AG04450 (cell line): ENCODE measurements around the gene REV3L. TPM values are rescaled to one million over a fixed set of nuclear protein-coding genes. Genes with fewer than 3 reads are reported as not detected.

ENCODE experiments used
- CTCF ChIA-PET: fragments of 300-600, 350-600 bp; formaldehyde crosslinking; extraction: SDS; loops from one replicate; lab custom pipeline; 2022; ENCODE audit warnings: antibody characterized with exemption, inconsistent platforms; lab: Charles Lee
- POLR2A ChIA-PET: fragments of 350-600 bp; formaldehyde crosslinking; extraction: SDS; loops from one replicate; lab custom pipeline; 2021; ENCODE audit warnings: antibody characterized with exemption, inconsistent platforms; lab: Yijun Ruan, JAX
- DNase-seq: peaks from one replicate; pipeline ENCODE4 v3.0.0-alpha.2; 2011; ENCODE audit warnings: low read depth, low spot score
- H3K27ac ChIP-seq: one replicate; pipeline ENCODE4 v1.5.1; 2012; ENCODE audit warnings: low read depth, low read length, control low read depth
- H3K27me3 ChIP-seq: one replicate; pipeline ENCODE4 v1.6.0; 2012; ENCODE audit warnings: low read length; ENCODE audit not compliant: control insufficient read depth, insufficient read depth
- H3K4me3 ChIP-seq: 2 replicates; pipeline ENCODE4 v1.5.1; 2011; ENCODE audit warnings: mild to moderate bottlenecking, low read depth, low read length, control low read depth
- H3K9me3 ChIP-seq: 2 replicates; pipeline ENCODE4 v1.5.1; 2012; ENCODE audit warnings: low read length; ENCODE audit not compliant: control insufficient read depth, insufficient read depth
- polyA plus RNA-seq: library from polyadenylated mRNA; depleted of rRNA; stranded (reverse); fragments of >200 nt; gene quantifications from 2 replicates; pipeline ENCODE4 v1.2.3, GENCODE V29; 2011
- TF ChIP-seq, protein P1 (sequence below): IDR thresholded peaks from 2 replicates; pipeline ENCODE4 v1.5.1; 2011; ENCODE audit warnings: low read depth, low read length, control low read depth, inconsistent platforms

The REV3L gene
- polyA plus RNA-seq, 1 experiment: 38.4 TPM

DNA sequence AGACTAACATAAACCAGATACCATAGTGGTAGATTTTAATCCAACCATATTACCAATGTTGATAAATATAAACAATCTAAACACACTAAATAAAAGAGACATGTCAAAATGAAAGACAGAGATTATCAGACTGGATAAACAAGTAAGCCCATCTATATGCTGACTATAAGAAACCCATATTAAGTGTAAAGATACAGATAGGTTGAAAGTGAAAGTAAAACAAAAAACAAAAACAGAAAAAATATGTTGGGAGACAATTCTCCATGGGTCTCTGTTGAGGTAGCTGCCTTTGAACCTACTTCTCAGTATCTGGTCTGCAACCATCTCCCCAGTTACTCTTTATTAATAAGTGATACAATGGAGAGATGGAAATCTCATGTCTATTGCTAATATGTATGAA lies 21.2 kb downstream of the REV3L start:
- Histone ChIP-seq H3K9me3 (no peaks in the 10 kb centered on the region; the same call in 1 of the 2 replicates), H3K4me3 (no peak overlapping the region), H3K27ac (no peak overlapping the region), H3K27me3 (no peaks in the 10 kb centered on the region)
- ChIA-PET CTCF (no interaction called here), POLR2A (no interaction called here)
- DNase-seq: no peak
- TF ChIP-seq, protein P1, sequence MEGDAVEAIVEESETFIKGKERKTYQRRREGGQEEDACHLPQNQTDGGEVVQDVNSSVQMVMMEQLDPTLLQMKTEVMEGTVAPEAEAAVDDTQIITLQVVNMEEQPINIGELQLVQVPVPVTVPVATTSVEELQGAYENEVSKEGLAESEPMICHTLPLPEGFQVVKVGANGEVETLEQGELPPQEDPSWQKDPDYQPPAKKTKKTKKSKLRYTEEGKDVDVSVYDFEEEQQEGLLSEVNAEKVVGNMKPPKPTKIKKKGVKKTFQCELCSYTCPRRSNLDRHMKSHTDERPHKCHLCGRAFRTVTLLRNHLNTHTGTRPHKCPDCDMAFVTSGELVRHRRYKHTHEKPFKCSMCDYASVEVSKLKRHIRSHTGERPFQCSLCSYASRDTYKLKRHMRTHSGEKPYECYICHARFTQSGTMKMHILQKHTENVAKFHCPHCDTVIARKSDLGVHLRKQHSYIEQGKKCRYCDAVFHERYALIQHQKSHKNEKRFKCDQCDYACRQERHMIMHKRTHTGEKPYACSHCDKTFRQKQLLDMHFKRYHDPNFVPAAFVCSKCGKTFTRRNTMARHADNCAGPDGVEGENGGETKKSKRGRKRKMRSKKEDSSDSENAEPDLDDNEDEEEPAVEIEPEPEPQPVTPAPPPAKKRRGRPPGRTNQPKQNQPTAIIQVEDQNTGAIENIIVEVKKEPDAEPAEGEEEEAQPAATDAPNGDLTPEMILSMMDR: no peak

DNA sequence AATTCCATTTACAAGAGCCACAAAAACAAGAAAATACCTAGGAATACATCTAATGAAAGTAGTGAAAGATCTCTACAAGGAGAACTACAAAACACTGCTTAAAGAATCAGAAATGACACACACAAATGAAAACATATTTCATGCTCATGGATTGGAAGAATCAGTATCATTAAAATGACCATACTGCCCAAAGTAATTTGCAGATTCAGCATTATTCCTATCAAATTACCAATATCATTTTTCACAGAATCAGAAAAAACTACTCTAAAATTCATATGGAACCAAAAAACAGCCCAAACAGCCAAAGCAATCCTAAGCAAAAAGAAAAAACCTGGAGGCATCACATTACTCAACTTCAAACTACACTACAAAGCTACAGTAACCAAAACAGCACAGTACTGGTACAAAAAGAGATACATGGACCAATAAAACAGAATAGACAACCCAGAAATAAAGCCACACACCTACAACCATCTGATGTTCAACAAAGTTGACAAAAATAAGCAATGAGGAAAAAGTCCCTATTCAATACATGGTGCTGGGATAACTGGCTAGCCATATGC lies 24.3 kb downstream of the REV3L start:
- TF ChIP-seq, protein P1: no peak
- CTCF ChIA-PET: no interaction called here
- no peak for DNase-seq
- POLR2A ChIA-PET: no interaction called here
- Histone ChIP-seq H3K27me3 (no peaks in the 10 kb centered on the region), H3K27ac (no peak overlapping the region), H3K4me3 (no peak overlapping the region), H3K9me3 (no peaks in the 10 kb centered on the region; the same call in 1 of the 2 replicates)

DNA sequence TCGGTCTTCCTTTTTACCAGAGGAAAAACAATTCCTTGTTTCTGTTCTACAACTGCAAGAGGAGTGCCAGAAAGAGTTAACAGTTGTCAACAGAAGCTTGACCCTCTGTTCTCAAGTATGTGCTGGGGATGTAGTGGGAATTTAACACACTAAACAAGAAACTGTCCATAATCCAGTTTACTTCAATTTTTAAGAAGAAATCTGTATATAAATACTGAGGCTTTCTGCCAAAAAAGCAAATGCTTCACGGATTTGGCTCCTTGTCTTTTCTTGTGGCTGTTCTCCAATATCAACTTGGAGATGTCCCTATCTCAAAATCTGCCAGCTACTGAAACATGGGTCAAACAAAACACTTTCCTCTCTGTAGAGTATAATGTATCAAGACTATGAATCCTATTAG lies 26.8 kb downstream of the REV3L start:
- Histone ChIP-seq H3K27me3 (no peaks in the 10 kb centered on the region), H3K4me3 (no peak overlapping the region), H3K27ac (no peak overlapping the region), H3K9me3 (no peaks in the 10 kb centered on the region; the same call in 1 of the 2 replicates)
- no peak for DNase-seq
- TF ChIP-seq, protein P1: no peak
- CTCF ChIA-PET: no interaction called here
- POLR2A ChIA-PET: no interaction called here

DNA sequence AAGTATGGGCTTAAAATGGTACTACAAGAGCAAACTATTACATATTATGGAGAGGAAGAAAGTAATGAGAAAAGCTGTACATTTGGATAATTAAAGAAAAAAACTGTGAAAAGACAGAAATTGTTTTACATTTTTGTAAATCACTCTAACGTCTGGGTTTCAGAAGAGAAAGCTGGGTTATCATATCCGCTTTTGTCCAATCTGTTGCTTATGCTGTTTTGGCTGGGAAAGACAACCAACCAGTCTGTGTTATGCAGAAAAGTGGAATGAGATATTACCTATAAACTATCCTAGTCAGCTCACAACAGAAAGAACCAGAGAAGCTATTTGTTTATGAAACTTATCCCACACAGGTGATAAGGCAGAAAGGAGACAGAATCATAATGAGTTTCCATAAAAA lies 32.4 kb downstream of the REV3L start:
- ChIA-PET POLR2A (no interaction called here), CTCF (interaction anchor here (1.3 kb wide), 1 partner anchor 26 kb away, joined by 3 read pairs; no protein-coding TSS in a partner anchor)
- Histone ChIP-seq H3K27me3 (no peaks in the 10 kb centered on the region), H3K4me3 (no peak overlapping the region), H3K27ac (no peak overlapping the region), H3K9me3 (no peaks in the 10 kb centered on the region)
- no peak for DNase-seq
- TF ChIP-seq, protein P1: no peak

DNA sequence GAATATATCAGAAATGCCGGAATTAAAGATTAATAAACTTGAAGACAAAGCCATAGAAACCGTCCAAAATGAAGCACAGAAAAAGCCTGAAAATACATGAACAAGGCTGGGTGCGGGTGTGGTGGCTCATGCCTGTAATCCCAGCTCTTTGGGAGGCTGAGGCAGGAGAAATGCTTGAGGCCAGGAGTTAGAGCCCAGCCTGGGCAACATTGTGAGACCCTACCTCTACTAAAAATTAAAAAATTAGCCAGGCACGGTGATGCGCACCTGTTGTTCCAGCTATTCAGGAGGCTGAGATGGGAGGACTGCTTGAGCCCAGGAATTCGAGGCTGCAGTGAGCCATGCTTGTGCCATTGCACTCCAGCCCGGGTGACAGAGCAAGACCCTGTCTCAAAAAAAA lies 32.9 kb downstream of the REV3L start:
- no peak for DNase-seq
- no peaks in the 10 kb centered on the region for H3K9me3 ChIP-seq
- no peak overlapping the region for H3K4me3 ChIP-seq
- no peak overlapping the region for H3K27ac ChIP-seq
- no peaks in the 10 kb centered on the region for H3K27me3 ChIP-seq
- POLR2A ChIA-PET: no interaction called here
- CTCF ChIA-PET: interaction anchor here (1.3 kb wide), 1 partner anchor 26 kb away, joined by 3 read pairs; no protein-coding TSS in a partner anchor
- TF ChIP-seq, protein P1: no peak
